Stimulated activated CD8-positive, alpha-beta memory T cell treated with anti-CD3 and anti-CD28 coated beads, Interleukin-12 subunit alpha, Interleukin-12 subunit beta, amount 100 ng/mL, for 24 hours (primary cell): Measurements from ENCODE around the gene HIBCH.
"Not testable (repeated sequence)": the region's sequence is repeated elsewhere in the genome, so short reads cannot be mapped to it uniquely, and the experiment has no call there.

ENCODE experiments used
- DNase-seq: peaks from one replicate; pipeline ENCODE4 v3.0.0-alpha.2; 2020; ENCODE audit errors: extremely low read depth

The HIBCH gene

DNA sequence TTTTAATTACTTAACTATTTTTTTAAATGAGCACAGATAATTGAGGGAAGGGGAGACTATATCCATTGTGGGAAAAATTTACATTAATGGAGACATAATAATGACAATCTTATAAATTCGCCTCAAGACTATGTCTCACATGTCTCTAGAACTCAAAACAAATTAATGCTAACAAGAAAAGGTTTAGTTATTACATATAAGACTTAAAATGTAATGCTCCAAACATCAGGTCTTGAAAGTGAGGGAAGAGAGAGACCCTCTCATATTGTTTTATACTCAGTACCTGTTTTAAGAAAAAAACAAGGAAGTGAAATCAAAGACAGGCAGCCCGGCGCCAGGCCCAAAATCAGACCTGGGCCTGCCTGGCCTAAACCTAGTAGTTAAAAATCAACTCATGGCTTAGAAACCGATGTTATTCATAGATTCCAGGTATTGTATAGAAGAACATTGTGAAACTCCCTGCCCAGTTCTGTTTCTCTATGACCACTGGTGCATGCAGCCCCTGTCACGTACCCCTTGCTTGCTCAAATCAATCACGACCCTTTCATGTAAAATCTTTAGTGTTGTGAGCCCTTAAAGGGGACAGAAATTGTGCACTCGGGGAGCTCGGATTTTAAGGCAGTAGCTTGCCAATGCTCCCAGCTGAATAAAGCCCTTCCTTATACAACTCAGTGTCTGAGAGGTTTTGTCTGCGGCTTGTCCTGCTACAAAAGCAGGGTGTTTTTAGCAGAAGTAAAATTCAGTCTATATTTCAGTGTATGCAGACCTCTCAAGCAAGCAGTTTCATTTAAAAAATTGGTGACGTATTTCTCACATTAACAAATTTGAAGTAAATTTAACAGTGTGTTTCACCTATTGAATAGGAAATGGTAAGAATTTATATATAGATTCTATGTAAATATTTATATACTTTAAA lies 161.8 kb downstream of the HIBCH start:
- not testable (repeated sequence) for DNase-seq

DNA sequence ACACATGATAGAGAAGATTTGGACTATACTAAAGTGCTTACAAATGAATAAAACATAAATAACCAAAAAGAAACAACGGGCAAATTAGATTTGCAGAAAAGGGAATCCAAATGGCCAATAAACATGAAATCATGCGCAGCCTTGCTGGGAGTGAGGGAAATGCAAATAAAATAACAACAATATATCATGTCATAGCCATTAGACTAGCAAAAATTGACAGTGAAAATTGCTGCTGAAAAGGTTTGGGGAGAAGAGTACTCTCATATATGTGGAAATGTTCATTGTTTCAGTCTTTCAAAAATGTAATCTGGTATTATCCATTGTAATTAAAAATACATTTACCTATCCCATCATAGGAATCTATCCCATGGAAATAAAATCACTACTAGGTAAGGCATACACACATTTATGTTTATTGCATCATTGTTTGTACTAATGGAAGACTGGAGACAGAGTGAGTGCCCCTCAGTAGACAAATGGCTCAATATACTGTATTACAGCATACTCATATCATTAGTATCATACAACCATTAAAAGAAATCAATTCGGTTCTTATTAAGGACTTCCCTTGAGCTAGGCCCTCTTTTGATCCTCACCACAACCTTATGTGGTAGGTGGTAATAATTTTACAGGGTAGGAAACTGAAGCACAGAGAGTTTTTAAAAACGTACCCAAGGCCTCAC lies 163.0 kb downstream of the HIBCH start:
- no peak for DNase-seq
